Fibroblast of lung (primary cell): Measurements from ENCODE around the gene SCG3.

Experiments used
- EZH2 ChIP-seq: IDR thresholded peaks from 2 replicates; pipeline ENCODE4 v1.5.1; 2012; ENCODE audit warnings: low read length, control low read depth, mild to moderate bottlenecking; ENCODE audit errors: missing control alignments
- TF ChIP-seq, protein P1 (sequence below), 2 donors: IDR thresholded peaks in 1 of 2; conservative IDR thresholded peaks in 1 of 2; 1 replicate in 1 of 2; 2 replicates in 1 of 2; pipeline ENCODE4 v1.5.1; 2011 to 2012; ENCODE audit warnings: low read length in 2 of 2, control low read depth in 1 of 2, inconsistent platforms in 1 of 2, low read depth in 1 of 2, mild to moderate bottlenecking in 1 of 2

DNA sequence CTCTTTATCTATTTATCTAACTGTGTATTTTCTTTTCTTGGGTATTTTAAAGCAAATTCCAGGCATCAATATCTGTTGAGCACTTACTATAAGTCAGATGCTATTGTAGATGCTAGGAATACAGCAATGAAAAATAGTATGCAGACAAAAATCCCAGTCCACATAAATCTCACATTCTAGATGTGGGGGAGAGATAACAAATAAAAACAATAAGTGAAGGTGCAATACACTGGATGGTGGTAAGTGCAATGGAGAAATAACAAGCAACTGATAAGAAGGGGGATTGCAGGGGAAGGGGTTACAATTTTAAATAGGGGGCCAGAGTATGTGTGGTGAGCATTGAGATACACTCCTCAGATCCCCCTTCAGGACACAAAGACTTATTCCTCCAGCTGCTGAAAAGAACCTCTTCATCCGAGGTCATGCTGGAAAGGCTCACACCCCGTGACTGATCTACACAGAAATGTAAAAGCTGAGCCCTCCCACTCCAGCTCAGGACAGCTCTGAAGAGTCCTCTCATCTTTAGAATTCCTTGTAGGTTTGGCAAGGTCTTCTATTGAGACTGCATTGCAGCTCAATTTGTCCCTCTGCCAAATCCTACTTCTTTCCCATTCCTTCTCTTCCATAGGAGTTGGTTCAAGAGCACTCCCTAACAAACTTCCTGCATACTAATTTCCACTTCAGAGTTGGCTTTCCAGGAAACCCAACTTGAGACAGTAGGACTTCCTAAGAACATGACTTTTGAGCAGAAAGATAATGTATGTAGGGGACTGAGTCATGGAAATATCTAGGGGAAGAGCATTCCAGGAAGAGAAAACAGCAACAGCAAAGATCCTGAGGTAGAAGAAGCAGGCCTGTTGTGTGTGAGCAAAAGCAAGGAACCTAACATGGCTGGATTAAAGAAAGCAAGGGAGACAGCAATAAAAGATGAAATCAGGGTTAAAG is 8.1 kb upstream of the SCG3 start:
- TF ChIP-seq, protein P1, sequence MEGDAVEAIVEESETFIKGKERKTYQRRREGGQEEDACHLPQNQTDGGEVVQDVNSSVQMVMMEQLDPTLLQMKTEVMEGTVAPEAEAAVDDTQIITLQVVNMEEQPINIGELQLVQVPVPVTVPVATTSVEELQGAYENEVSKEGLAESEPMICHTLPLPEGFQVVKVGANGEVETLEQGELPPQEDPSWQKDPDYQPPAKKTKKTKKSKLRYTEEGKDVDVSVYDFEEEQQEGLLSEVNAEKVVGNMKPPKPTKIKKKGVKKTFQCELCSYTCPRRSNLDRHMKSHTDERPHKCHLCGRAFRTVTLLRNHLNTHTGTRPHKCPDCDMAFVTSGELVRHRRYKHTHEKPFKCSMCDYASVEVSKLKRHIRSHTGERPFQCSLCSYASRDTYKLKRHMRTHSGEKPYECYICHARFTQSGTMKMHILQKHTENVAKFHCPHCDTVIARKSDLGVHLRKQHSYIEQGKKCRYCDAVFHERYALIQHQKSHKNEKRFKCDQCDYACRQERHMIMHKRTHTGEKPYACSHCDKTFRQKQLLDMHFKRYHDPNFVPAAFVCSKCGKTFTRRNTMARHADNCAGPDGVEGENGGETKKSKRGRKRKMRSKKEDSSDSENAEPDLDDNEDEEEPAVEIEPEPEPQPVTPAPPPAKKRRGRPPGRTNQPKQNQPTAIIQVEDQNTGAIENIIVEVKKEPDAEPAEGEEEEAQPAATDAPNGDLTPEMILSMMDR (conservative IDR thresholded peaks at IDR 0.05 in 1 of 2, IDR thresholded peaks at IDR 0.05 in 1 of 2; ENCODE audit: low read depth in 1 of 2, low read length in 2 of 2), result no peak
- TF ChIP-seq EZH2, result no peak
